Neural progenitor cell (in vitro differentiated cells): ENCODE measurements around the gene DYRK2. TPM values are rescaled to one million over a fixed set of nuclear protein-coding genes. Genes with fewer than 3 reads are reported as not detected.

Experiments
- DNase-seq: peaks from one replicate; pipeline ENCODE4 v3.0.0-alpha.2; 2016; ENCODE audit warnings: low spot score
- H2AFZ ChIP-seq: fragments of 200-600 bp; sonication (generic); replicated peaks from 2 replicates; pipeline ENCODE4 v1.6.1; 2016; ENCODE audit warnings: antibody characterized with exemption
- H3F3A ChIP-seq: fragments of 200-600 bp; sonication (generic); 2 replicates; pipeline ENCODE4 v1.6.1; 2016; ENCODE audit warnings: antibody characterized with exemption, low read depth
- H3K27ac ChIP-seq: fragments of 200-600 bp; sonication (generic); 2 replicates; pipeline ENCODE4 v1.5.1; 2016; ENCODE audit warnings: mild to moderate bottlenecking
- H3K27me3 ChIP-seq: fragments of 200-600 bp; sonication (generic); 2 replicates; pipeline ENCODE4 v1.6.1; 2016; ENCODE audit warnings: mild to moderate bottlenecking, moderate library complexity
- H3K36me3 ChIP-seq: fragments of 200-600 bp; sonication (generic); 2 replicates; pipeline ENCODE4 v1.5.1; 2016
- H3K4me1 ChIP-seq: fragments of 200-600 bp; sonication (generic); 2 replicates; pipeline ENCODE4 v1.6.1; 2016; ENCODE audit warnings: mixed run types
- H3K4me2 ChIP-seq: fragments of 200-600 bp; sonication (generic); 2 replicates; pipeline ENCODE4 v1.6.1; 2016
- H3K4me3 ChIP-seq: fragments of 200-600 bp; sonication (generic); 2 replicates; pipeline ENCODE4 v1.5.1; 2016
- H3K79me2 ChIP-seq: fragments of 200-600 bp; sonication (generic); 2 replicates; pipeline ENCODE4 v1.6.1; 2016; ENCODE audit warnings: low read depth
- H3K9ac ChIP-seq: fragments of 200-600 bp; sonication (generic); 2 replicates; pipeline ENCODE4 v1.6.1; 2016
- H3K9me3 ChIP-seq: fragments of 200-600 bp; sonication (generic); 2 replicates; pipeline ENCODE4 v1.5.1; 2016; ENCODE audit warnings: low read depth
- H4K20me1 ChIP-seq: fragments of 200-600 bp; sonication (generic); 2 replicates; pipeline ENCODE4 v1.6.1; 2016; ENCODE audit warnings: low read depth
- H3K27ac Mint-ChIP-seq: 3 replicates; pipeline ENCODE4 v1.8.0; 2021; ENCODE audit warnings: mixed read lengths
- H3K27me3 Mint-ChIP-seq: 2 replicates; pipeline ENCODE4 v1.8.0; 2022; ENCODE audit warnings: low read depth, mild to moderate bottlenecking, inconsistent platforms, moderate library complexity, mixed read lengths; ENCODE audit not compliant: insufficient read depth
- H3K36me3 Mint-ChIP-seq: 3 replicates; pipeline ENCODE4 v1.8.0; 2021; ENCODE audit warnings: mixed read lengths
- H3K4me1 Mint-ChIP-seq: 3 replicates; pipeline ENCODE4 v1.8.0; 2021; ENCODE audit warnings: mixed read lengths
- H3K4me3 Mint-ChIP-seq: 3 replicates; pipeline ENCODE4 v1.8.0; 2021; ENCODE audit warnings: mild to moderate bottlenecking, moderate library complexity, mixed read lengths
- H3K9me3 Mint-ChIP-seq: 3 replicates; pipeline ENCODE4 v1.8.0; 2020; ENCODE audit warnings: mixed read lengths
- CTCF ChIP-seq: fragments of 200-600 bp; sonication (generic); IDR thresholded peaks from 2 replicates; pipeline ENCODE4 v1.5.1; 2017; ENCODE audit warnings: antibody characterized with exemption, mild to moderate bottlenecking
- EZH2 ChIP-seq: fragments of 200-600 bp; sonication (generic); IDR thresholded peaks from 2 replicates; pipeline ENCODE4 v1.6.1; 2017; ENCODE audit warnings: antibody characterized with exemption, mild to moderate bottlenecking, moderate library complexity
- EZH2phosphoT487 ChIP-seq: fragments of 200-600 bp; sonication (generic); IDR thresholded peaks from 2 replicates; pipeline ENCODE4 v1.6.1; 2017; ENCODE audit warnings: antibody characterized with exemption
- total RNA-seq: library from RNA; depleted of rRNA; stranded (reverse); fragments of >200 nt; gene quantifications from 2 replicates; pipeline ENCODE4 v1.2.3, GENCODE V29; 2015; ENCODE audit warnings: low replicate concordance

Gene DYRK2
- total RNA-seq, 1 donor from 2014 or later, result 29.6 TPM

GRCh38 chr12:67709367-67709954 lies 60.9 kb downstream of the DYRK2 start:
- Mint-ChIP-seq H3K27me3 (no peaks in the 10 kb centered on the region), H3K36me3 (no peaks in the 10 kb centered on the region), H3K4me1 (peaks cover 4% of the 10 kb centered on the region), H3K9me3 (no peaks in the 10 kb centered on the region), H3K4me3 (no peak overlapping the region), H3K27ac (no peak overlapping the region)
- H3K27me3 ChIP-seq, result no peaks in the 10 kb centered on the region
- no peaks in the 10 kb centered on the region for H3K4me1 ChIP-seq
- no peak overlapping the region for H2AFZ ChIP-seq
- no peak overlapping the region for H3K4me3 ChIP-seq
- no peak overlapping the region for H3K4me2 ChIP-seq
- TF ChIP-seq EZH2phosphoT487, result no peak
- no peak overlapping the region for H3K27ac ChIP-seq
- no peaks in the 10 kb centered on the region for H3K36me3 ChIP-seq
- H4K20me1 ChIP-seq, result no peaks in the 10 kb centered on the region
- no peak overlapping the region for H3K9ac ChIP-seq
- no peak for DNase-seq
- H3K79me2 ChIP-seq, result no peaks in the 10 kb centered on the region
- no peaks in the 10 kb centered on the region for H3F3A ChIP-seq
- no peaks in the 10 kb centered on the region for H3K9me3 ChIP-seq

DNA sequence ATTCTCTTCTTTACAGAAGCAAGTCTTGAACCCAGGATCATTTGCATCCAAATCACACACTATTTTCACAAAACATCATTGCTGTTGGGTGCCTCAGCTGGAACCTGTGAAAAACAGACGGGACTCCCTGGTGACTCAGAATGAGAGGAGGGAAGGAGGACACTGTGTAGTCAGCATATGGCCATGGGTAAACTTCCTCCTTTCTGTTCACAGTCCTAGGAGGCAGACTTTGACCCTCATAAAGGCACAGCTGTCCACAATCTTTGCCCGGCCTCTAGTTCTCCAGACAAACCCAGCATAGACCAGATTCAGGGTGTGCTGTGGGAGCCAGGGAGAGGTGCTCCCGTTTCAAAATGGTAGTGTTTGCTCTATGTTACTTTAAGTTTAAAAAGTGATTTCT lies 62.0 kb downstream of the DYRK2 start:
- Histone ChIP-seq H3F3A (no peaks in the 10 kb centered on the region), H3K4me1 (no peaks in the 10 kb centered on the region), H3K36me3 (no peaks in the 10 kb centered on the region), H3K27me3 (no peaks in the 10 kb centered on the region), H3K9ac (no peak overlapping the region), H4K20me1 (no peaks in the 10 kb centered on the region), H3K4me3 (no peak overlapping the region), H3K27ac (no peak overlapping the region), H3K79me2 (no peaks in the 10 kb centered on the region), H3K9me3 (no peaks in the 10 kb centered on the region), H3K4me2 (no peak overlapping the region), H2AFZ (no peak overlapping the region)
- TF ChIP-seq EZH2phosphoT487 (no peak), EZH2 (no peak), CTCF (no peak)
- Mint-ChIP-seq H3K9me3 (no peaks in the 10 kb centered on the region), H3K4me1 (no peaks in the 10 kb centered on the region), H3K36me3 (no peaks in the 10 kb centered on the region), H3K27me3 (no peaks in the 10 kb centered on the region), H3K27ac (no peak overlapping the region), H3K4me3 (no peak overlapping the region)
- DNase-seq, result no peak

GRCh38 chr12:67712011-67712410 lies 63.5 kb downstream of the DYRK2 start:
- no peak overlapping the region for H3K4me3 Mint-ChIP-seq
- no peak for TF ChIP-seq EZH2phosphoT487
- no peak for TF ChIP-seq CTCF
- TF ChIP-seq EZH2, result no peak
- H3K9me3 Mint-ChIP-seq, result no peaks in the 10 kb centered on the region
- H3K4me1 ChIP-seq, result no peaks in the 10 kb centered on the region
- no peaks in the 10 kb centered on the region for H3K27me3 Mint-ChIP-seq
- no peak overlapping the region for H3K9ac ChIP-seq
- H3K27ac ChIP-seq, result no peak overlapping the region
- H3K36me3 ChIP-seq, result no peaks in the 10 kb centered on the region
- H3K27me3 ChIP-seq, result no peaks in the 10 kb centered on the region
- no peaks in the 10 kb centered on the region for H3K9me3 ChIP-seq
- H2AFZ ChIP-seq, result no peak overlapping the region
- H4K20me1 ChIP-seq, result no peaks in the 10 kb centered on the region
- peaks cover 4% of the 10 kb centered on the region for H3K4me1 Mint-ChIP-seq
- DNase-seq, result no peak
- no peak overlapping the region for H3K4me3 ChIP-seq
- H3K36me3 Mint-ChIP-seq, result no peaks in the 10 kb centered on the region
- H3F3A ChIP-seq, result no peaks in the 10 kb centered on the region
- H3K79me2 ChIP-seq, result no peaks in the 10 kb centered on the region
- no peak overlapping the region for H3K27ac Mint-ChIP-seq
- no peak overlapping the region for H3K4me2 ChIP-seq

DNA sequence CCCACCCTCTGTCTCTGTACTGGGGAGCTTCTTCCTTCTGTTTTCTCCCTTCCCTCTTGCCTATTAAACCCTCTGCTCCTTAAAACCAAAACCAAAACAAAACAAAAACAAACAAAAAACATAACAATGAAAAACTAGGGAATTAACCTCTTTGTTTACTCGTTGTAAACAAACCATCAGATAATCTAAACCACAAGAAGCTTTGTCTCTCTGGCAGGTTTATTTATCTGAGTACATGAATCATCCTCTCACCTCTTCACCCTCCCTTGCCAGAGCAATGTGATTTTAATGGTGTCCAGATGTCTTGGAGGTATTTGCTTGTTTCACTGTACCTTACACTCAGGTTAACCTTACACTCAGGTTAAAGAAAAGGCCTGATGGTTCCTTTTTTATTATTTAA lies 66.1 kb downstream of the DYRK2 start:
- Histone ChIP-seq H2AFZ (no peak overlapping the region), H4K20me1 (no peaks in the 10 kb centered on the region), H3K4me2 (no peak overlapping the region), H3K4me3 (no peak overlapping the region), H3K27ac (no peak overlapping the region), H3K36me3 (no peaks in the 10 kb centered on the region), H3F3A (no peaks in the 10 kb centered on the region), H3K9ac (no peak overlapping the region), H3K9me3 (no peaks in the 10 kb centered on the region), H3K4me1 (no peaks in the 10 kb centered on the region), H3K79me2 (no peaks in the 10 kb centered on the region), H3K27me3 (no peaks in the 10 kb centered on the region)
- no peak overlapping the region for H3K27ac Mint-ChIP-seq
- H3K4me3 Mint-ChIP-seq, result no peak overlapping the region
- H3K9me3 Mint-ChIP-seq, result peaks cover 3% of the 10 kb centered on the region
- H3K36me3 Mint-ChIP-seq, result no peaks in the 10 kb centered on the region
- no peak for DNase-seq
- peaks cover 4% of the 10 kb centered on the region for H3K4me1 Mint-ChIP-seq
- no peaks in the 10 kb centered on the region for H3K27me3 Mint-ChIP-seq
- TF ChIP-seq EZH2phosphoT487, result no peak
